Measurements from ENCODE around the gene INPP4A. TPM values are rescaled to one million over a fixed set of nuclear protein-coding genes. Genes with fewer than 3 reads are reported as not detected.

The INPP4A gene
- total and polyA plus RNA-seq, 9 of the 15 experiments (the other 6 are each of a cell fraction or from before 2014, with no cell fraction given): 1.8 to 15.7 (median 8.3) TPM

- TF ChIP-seq ZNF518B (CRISPR knock-in tag; IDR thresholded peaks at IDR 0.05) (no peak), CC2D1A (IDR thresholded peaks at IDR 0.05) (no peak), SIN3A (IDR thresholded peaks at IDR 0.05; ENCODE audit: borderline replicate concordance in 2 of 2, control insufficient read depth in 1 of 2, low read depth in 2 of 2, low read length in 2 of 2) (no peak), L3MBTL2 (IDR thresholded peaks at IDR 0.05) (peak; percentile 63; the same call in 1 of the 2 replicates), FOXK1 (CRISPR knock-in tag; IDR thresholded peaks at IDR 0.05; ENCODE audit: borderline replicate concordance) (no peak), ZNF239 (CRISPR knock-in tag; IDR thresholded peaks at IDR 0.05) (no peak), USF1 (CRISPR knock-in tag; IDR thresholded peaks at IDR 0.05) (peak; percentile 53; the same call in 1 of the 2 replicates), SIN3B (IDR thresholded peaks at IDR 0.05; ENCODE audit: low read depth) (no peak), CBX3 (IDR thresholded peaks at IDR 0.05; ENCODE audit: borderline replicate concordance in 1 of 2, low read length in 2 of 2) (no peak), BRF1 (IDR thresholded peaks at IDR 0.05; ENCODE audit: borderline replicate concordance, extremely low read depth, insufficient read length) (no peak), KLF10 (CRISPR knock-in tag; IDR thresholded peaks at IDR 0.05) (no peak), HDAC8 (tag; IDR thresholded peaks at IDR 0.05) (no peak), TBP (optimal IDR thresholded peaks at IDR 0.05; ENCODE audit: low read depth, low read length) (no peak), ZNF3 (CRISPR knock-in tag; IDR thresholded peaks at IDR 0.05) (no peak), ATF4 (CRISPR knock-in tag; IDR thresholded peaks at IDR 0.05) (no peak), TEAD4 (IDR thresholded peaks at IDR 0.05; ENCODE audit: low read length) (no peak), TEAD4 (CRISPR knock-in tag; IDR thresholded peaks at IDR 0.05; ENCODE audit: borderline replicate concordance) (no peak), HMGN3 (IDR thresholded peaks at IDR 0.05; ENCODE audit: borderline replicate concordance, extremely low read depth, insufficient read length, low read depth, low read length) (no peak), CEBPB (tag; IDR thresholded peaks at IDR 0.05) (no peak)
Measured at GRCh38 chr2:98484121-98484557, 39.5 kb downstream of the INPP4A start (continued).
